Measurements from ENCODE around the gene TLE4.

TLE4 gene

GRCh38 chr9:79570448-79571308, 1.1 kb upstream of the TLE4 start:
- TF ChIP-seq PAX5 (IDR thresholded peaks at IDR 0.05; ENCODE audit: insufficient read depth, low read length, severe bottlenecking) (no peak), POLR2AphosphoS5 (IDR thresholded peaks at IDR 0.05; ENCODE audit: low read depth, low read length) (no peak), POU2F2 (IDR thresholded peaks at IDR 0.05; ENCODE audit: low read depth, low read length) (no peak), POLR2A (IDR thresholded peaks at IDR 0.05; ENCODE audit: low read depth, low read length) (no peak), SPI1 (IDR thresholded peaks at IDR 0.05; ENCODE audit: low read depth, low read length) (no peak), TAF1 (IDR thresholded peaks at IDR 0.05; ENCODE audit: low read depth, low read length) (no peak)
- FAIRE-seq (no peak), DNase-seq (ENCODE audit: insufficient read length, low spot score) (no peak)

GRCh38 chr9:79572032-79572607, 355 bp downstream of the TLE4 start:
- no peak for FAIRE-seq
- no peak for TF ChIP-seq TAF1 (IDR thresholded peaks at IDR 0.05; ENCODE audit: low read depth, low read length)
- no peak for TF ChIP-seq POLR2AphosphoS5 (IDR thresholded peaks at IDR 0.05; ENCODE audit: low read depth, low read length)
- no peak for TF ChIP-seq SPI1 (IDR thresholded peaks at IDR 0.05; ENCODE audit: low read depth, low read length)
- peak; percentile 8 for DNase-seq (ENCODE audit: insufficient read length, low spot score)

GRCh38 chr9:79572608-79573411, 1.0 kb downstream of the TLE4 start:
- DNase-seq (ENCODE audit: insufficient read length, low spot score) (peak; percentile 11), FAIRE-seq (no peak)
- TF ChIP-seq POU2F2 (IDR thresholded peaks at IDR 0.05; ENCODE audit: low read depth, low read length) (no peak), SPI1 (IDR thresholded peaks at IDR 0.05; ENCODE audit: low read depth, low read length) (no peak), PAX5 (IDR thresholded peaks at IDR 0.05; ENCODE audit: insufficient read depth, low read length, severe bottlenecking) (no peak), POLR2A (IDR thresholded peaks at IDR 0.05; ENCODE audit: low read depth, low read length) (no peak), POLR2AphosphoS5 (IDR thresholded peaks at IDR 0.05; ENCODE audit: low read depth, low read length) (no peak), TAF1 (IDR thresholded peaks at IDR 0.05; ENCODE audit: low read depth, low read length) (no peak)

- FAIRE-seq (no peak), DNase-seq (ENCODE audit: insufficient read length, low spot score) (no peak)
- TF ChIP-seq SPI1 (IDR thresholded peaks at IDR 0.05; ENCODE audit: low read depth, low read length), result no peak
- no peak for TF ChIP-seq POLR2AphosphoS5 (IDR thresholded peaks at IDR 0.05; ENCODE audit: low read depth, low read length)
- TF ChIP-seq PAX5 (IDR thresholded peaks at IDR 0.05; ENCODE audit: insufficient read depth, low read length, severe bottlenecking), result no peak
- no peak for TF ChIP-seq POLR2A (IDR thresholded peaks at IDR 0.05; ENCODE audit: low read depth, low read length)
- no peak for TF ChIP-seq TAF1 (IDR thresholded peaks at IDR 0.05; ENCODE audit: low read depth, low read length)
- TF ChIP-seq POU2F2 (IDR thresholded peaks at IDR 0.05; ENCODE audit: low read depth, low read length), result no peak
Observed at GRCh38 chr9:79573412-79573923, 1.7 kb downstream of the TLE4 start.

- TF ChIP-seq POU2F2 (IDR thresholded peaks at IDR 0.05; ENCODE audit: low read depth, low read length), result no peak
- no peak for TF ChIP-seq TAF1 (IDR thresholded peaks at IDR 0.05; ENCODE audit: low read depth, low read length)
- no peak for TF ChIP-seq POLR2A (IDR thresholded peaks at IDR 0.05; ENCODE audit: low read depth, low read length)
- DNase-seq (ENCODE audit: insufficient read length, low spot score) (no peak), FAIRE-seq (no peak)
Observed at GRCh38 chr9:79574136-79574535, 2.4 kb downstream of the TLE4 start.

GRCh38 chr9:79574781-79575180, 3.0 kb downstream of the TLE4 start:
- TF ChIP-seq POU2F2 (IDR thresholded peaks at IDR 0.05; ENCODE audit: low read depth, low read length), result no peak
- no peak for TF ChIP-seq SPI1 (IDR thresholded peaks at IDR 0.05; ENCODE audit: low read depth, low read length)
- no peak for TF ChIP-seq POLR2A (IDR thresholded peaks at IDR 0.05; ENCODE audit: low read depth, low read length)
- TF ChIP-seq PAX5 (IDR thresholded peaks at IDR 0.05; ENCODE audit: insufficient read depth, low read length, severe bottlenecking), result no peak
- TF ChIP-seq POLR2AphosphoS5 (IDR thresholded peaks at IDR 0.05; ENCODE audit: low read depth, low read length), result no peak
- no peak for TF ChIP-seq TAF1 (IDR thresholded peaks at IDR 0.05; ENCODE audit: low read depth, low read length)
- FAIRE-seq (no peak), DNase-seq (ENCODE audit: insufficient read length, low spot score) (no peak)

- DNase-seq (ENCODE audit: insufficient read length, low spot score), result no peak
- TF ChIP-seq POLR2A (IDR thresholded peaks at IDR 0.05; ENCODE audit: low read depth, low read length) (no peak), PAX5 (IDR thresholded peaks at IDR 0.05; ENCODE audit: insufficient read depth, low read length, severe bottlenecking) (no peak), TAF1 (IDR thresholded peaks at IDR 0.05; ENCODE audit: low read depth, low read length) (no peak), SPI1 (IDR thresholded peaks at IDR 0.05; ENCODE audit: low read depth, low read length) (no peak)
- FAIRE-seq, result no peak
Observed at GRCh38 chr9:79575547-79575946, 3.8 kb downstream of the TLE4 start.

- DNase-seq (ENCODE audit: insufficient read length, low spot score) (no peak), FAIRE-seq (no peak)
- TF ChIP-seq POLR2A (IDR thresholded peaks at IDR 0.05; ENCODE audit: low read depth, low read length) (no peak), PAX5 (IDR thresholded peaks at IDR 0.05; ENCODE audit: insufficient read depth, low read length, severe bottlenecking) (no peak)
Observed at GRCh38 chr9:79577969-79578723, 6.4 kb downstream of the TLE4 start.

GRCh38 chr9:79578891-79579290, 7.1 kb downstream of the TLE4 start:
- DNase-seq (ENCODE audit: insufficient read length, low spot score), result no peak
- no peak for FAIRE-seq

More at GRCh38 chr9:79578891-79579290, 7.1 kb downstream of the TLE4 start:
- TF ChIP-seq PAX5 (IDR thresholded peaks at IDR 0.05; ENCODE audit: insufficient read depth, low read length, severe bottlenecking), result no peak
- TF ChIP-seq POLR2A (IDR thresholded peaks at IDR 0.05; ENCODE audit: low read depth, low read length), result no peak
- no peak for TF ChIP-seq POU2F2 (IDR thresholded peaks at IDR 0.05; ENCODE audit: low read depth, low read length)
- no peak for TF ChIP-seq POLR2AphosphoS5 (IDR thresholded peaks at IDR 0.05; ENCODE audit: low read depth, low read length)
- TF ChIP-seq SPI1 (IDR thresholded peaks at IDR 0.05; ENCODE audit: low read depth, low read length), result no peak
- no peak for TF ChIP-seq TAF1 (IDR thresholded peaks at IDR 0.05; ENCODE audit: low read depth, low read length)

Data from GM12891 (cell line).